K562 (cell line): ENCODE results near the gene PEF1. TPM values are rescaled to one million over a fixed set of nuclear protein-coding genes. Genes with fewer than 3 reads are reported as not detected.
A peak's percentile ranks its signal among the peaks of the same experiment; 100 is the strongest.

ENCODE experiments used
- ATAC-seq: fragments of 200-7000 bp; cut with Tn5 transposase; 3 replicates; pipeline ENCODE4 v1.9.1; 2020; ENCODE audit warnings: moderate library complexity
- BruUV-seq: library from RNA; stranded (reverse); fragments of 400-500 nt; replicated peaks from 2 replicates; lab custom pipeline; 2021; lab: Mats Ljungman, UMichigan
- CTCF ChIA-PET: fragments of 300-600 bp; formaldehyde crosslinking; extraction: SDS; loops from one replicate; lab custom pipeline; 2021; ENCODE audit warnings: low intra/inter-chr PET ratio; lab: Yijun Ruan, JAX
- POLR2A ChIA-PET: fragments of 300-600, 350-650 bp; sonication (Branson Sonifier 250); formaldehyde crosslinking; extraction: SDS; loops from one replicate; lab custom pipeline; 2021; ENCODE audit warnings: antibody characterized with exemption, inconsistent platforms; lab: Yijun Ruan, JAX
- DNase-seq, 4 experiments: peaks; one replicate each; pipeline versions ENCODE4 v3.0.0 to v3.0.0-alpha.2; 2011 to 2018; ENCODE audit warnings: low spot score in 3 of 4, mixed read lengths in 3 of 4; ENCODE audit errors: extremely low read depth in 1 of 4
- FAIRE-seq: peaks from 2 replicates; lab custom pipeline; 2011; peaks lifted over from hg19 to GRCh38; lab: Jason Lieb, UNC
- H2AFZ ChIP-seq: 2 replicates; pipeline ENCODE4 v1.6.0; 2011; ENCODE audit warnings: low read depth, low read length, control low read depth, inconsistent platforms
- H3K27ac ChIP-seq: fragments of 200-600 bp; 3 replicates; pipeline ENCODE4 v1.8.0; 2011; ENCODE audit warnings: low read depth, mild to moderate bottlenecking, control low read depth, inconsistent platforms, low read length, moderate library complexity, mixed read lengths; ENCODE audit errors: extremely low read depth
- H3K27me3 ChIP-seq, 2 experiments: fragments of 300-600 bp in 1 of 2; 2 replicates in 1 of 2; 3 replicates in 1 of 2; pipeline versions ENCODE4 v1.6.0 to v1.8.0; 2011; ENCODE audit warnings: inconsistent platforms in 2 of 2, low read length in 2 of 2, mild to moderate bottlenecking in 1 of 2, mixed read lengths in 1 of 2, moderate library complexity in 1 of 2; ENCODE audit not compliant: control insufficient read depth in 2 of 2, insufficient read depth in 2 of 2
- H3K36me3 ChIP-seq: fragments of 300-600 bp; 3 replicates; pipeline ENCODE4 v1.8.0; 2011; ENCODE audit warnings: mild to moderate bottlenecking, low read length, inconsistent platforms; ENCODE audit not compliant: control insufficient read depth, insufficient read depth
- H3K4me1 ChIP-seq, 2 experiments: fragments of 200-600 bp in 1 of 2; replicated peaks in 1 of 2; 2 replicates in 1 of 2; 3 replicates in 1 of 2; pipeline versions ENCODE4 v1.5.1 to v1.8.0; 2011; ENCODE audit warnings: inconsistent platforms in 2 of 2, low read length in 2 of 2, mild to moderate bottlenecking in 1 of 2, mixed read lengths in 1 of 2, moderate library complexity in 1 of 2; ENCODE audit not compliant: control insufficient read depth in 2 of 2, insufficient read depth in 2 of 2
- H3K4me2 ChIP-seq: 2 replicates; pipeline ENCODE4 v1.6.1; 2011; ENCODE audit warnings: low read length, control low read depth, inconsistent platforms, mixed read lengths; ENCODE audit not compliant: insufficient read depth
- H3K4me3 ChIP-seq: fragments of 200-600 bp; sonication (generic), shearing (Covaris generic); 2 replicates; pipeline ENCODE4 v1.5.1; 2016; ENCODE audit warnings: control low read depth, inconsistent platforms
- H3K79me2 ChIP-seq: fragments of 200-600 bp; 3 replicates; pipeline ENCODE4 v1.8.0; 2011; ENCODE audit warnings: low read length, inconsistent platforms; ENCODE audit not compliant: control insufficient read depth, insufficient read depth
- H3K9ac ChIP-seq, 2 experiments: 2 replicates each; pipeline versions ENCODE4 v1.6.0 to v1.6.1; 2011; ENCODE audit warnings: low read depth in 2 of 2, low read length in 2 of 2, control low read depth in 1 of 2, inconsistent platforms in 1 of 2, mild to moderate bottlenecking in 1 of 2, mixed read lengths in 1 of 2; ENCODE audit not compliant: insufficient read depth in 1 of 2
- H3K9me1 ChIP-seq: one replicate; pipeline ENCODE4 v1.6.0; 2011; ENCODE audit warnings: inconsistent platforms, mild to moderate bottlenecking, low read length, moderate library complexity; ENCODE audit not compliant: control insufficient read depth, insufficient read depth
- H3K9me3 ChIP-seq: replicated peaks from 2 replicates; pipeline ENCODE4 v1.5.1; 2011; ENCODE audit warnings: low read depth, low read length, inconsistent platforms; ENCODE audit not compliant: control insufficient read depth, insufficient read depth
- H4K20me1 ChIP-seq: replicated peaks from 2 replicates; pipeline ENCODE4 v1.6.1; 2011; ENCODE audit warnings: low read length, inconsistent platforms, mixed read lengths; ENCODE audit not compliant: control insufficient read depth, insufficient read depth
- BRD9 ChIP-seq: fragments of 450-650 bp; IDR thresholded peaks from 2 replicates; pipeline ENCODE4 v1.6.1; 2018; ENCODE audit warnings: low read depth; ENCODE audit not compliant: partially characterized antibody
- EZH2 ChIP-seq: IDR thresholded peaks from 2 replicates; pipeline ENCODE4 v1.6.1; 2012; ENCODE audit warnings: low read depth, mild to moderate bottlenecking, inconsistent platforms, low read length, borderline replicate concordance
- RB1 ChIP-seq: fragments of 450-650 bp; IDR thresholded peaks from 2 replicates; pipeline ENCODE4 v1.6.1; 2017; ENCODE audit warnings: low read depth, mild to moderate bottlenecking
- WGBS: fragments of 100-300 bp; shearing (Covaris generic); methylation state at CpG from one replicate; pipeline ENCODE4 v1.1.6; 2016; ENCODE audit warnings: low coverage, mixed read lengths; ENCODE audit not compliant: insufficient coverage; ENCODE audit errors: missing lambda C conversion rate; 5-methylcytosine and 5-hydroxymethylcytosine counted together
- in situ Hi-C: fragments of 300-500 bp; cut with MboI; formaldehyde crosslinking; loops from 4 replicates; pipeline ENCODE4 v1.15.0; 2018; ENCODE audit warnings: inconsistent platforms, mixed read lengths
- intact Hi-C: fragments of 100-400 bp; cut with micrococcal nuclease; formaldehyde crosslinking; loops from 2 replicates; pipeline ENCODE4 v1.14.2; 2022
- polyA plus RNA-seq, 8 experiments: library from polyadenylated mRNA; depleted of rRNA in 4 of 8; stranded (reverse) in 5 of 8; unstranded in 3 of 8; fragments of >200 nt; fragmentation: Nextera tagmentation in 2 of 8; fragmentation: Illumina TruSeq in 1 of 8; extraction: Ambion mirVana in 2 of 8; extraction: Trizol in 1 of 8; gene quantifications; 2 replicates each; pipeline versions ENCODE4 v1.2.1 to v1.2.3, GENCODE V29; 2011 to 2014; ENCODE audit warnings: inconsistent platforms in 1 of 8, missing spikeins in 1 of 8
- total RNA-seq, 7 experiments: library from RNA; depleted of rRNA in 6 of 7; stranded (reverse); fragments of >200 nt in 6 of 7; fragmentation: Illumina TruSeq in 2 of 7; extraction: Trizol in 2 of 7; gene quantifications; 2 replicates each; pipeline versions ENCODE4 v1.2.1 to v1.2.3, GENCODE V29; 2011 to 2021; ENCODE audit warnings: low replicate concordance in 1 of 7
- TF ChIP-seq, protein P1 (sequence below): fragments of 450-650 bp; IDR thresholded peaks from 2 replicates; pipeline ENCODE4 v1.6.1; 2018; ENCODE audit not compliant: partially characterized antibody
- TF ChIP-seq, protein P2 (sequence below): sonication (generic); formaldehyde crosslinking; IDR thresholded peaks from 2 replicates; pipeline ENCODE4 v1.8.1; 2023; ENCODE audit warnings: mild to moderate bottlenecking, missing genetic modification reagents
- TF ChIP-seq, protein P3 (sequence below), 3 experiments: fragments of 200-800 bp in 1 of 3; fragments of 250-450 bp in 1 of 3; fragments of 450-650 bp in 1 of 3; sonication (Bioruptor Pico) in 1 of 3; sonication (Bioruptor generic) in 1 of 3; formaldehyde crosslinking in 1 of 3; IDR thresholded peaks; 2 replicates each; pipeline versions ENCODE4 v1.6.1 to v1.8.0; 2016 to 2022; ENCODE audit warnings: mild to moderate bottlenecking in 2 of 3, missing genetic modification characterization in 2 of 3, missing compliant biosample characterization in 1 of 3, moderate library complexity in 1 of 3
- TF ChIP-seq, protein P4 (sequence below): sonication (generic); formaldehyde crosslinking; IDR thresholded peaks from 2 replicates; pipeline ENCODE4 v1.9.0; 2022; ENCODE audit warnings: mild to moderate bottlenecking, missing genetic modification reagents

Gene PEF1
- total and polyA plus RNA-seq, 9 of the 15 experiments (the other 6 are each of a cell fraction or from before 2014, with no cell fraction given) = 26.3 to 95.5 (median 61.9) TPM

DNA sequence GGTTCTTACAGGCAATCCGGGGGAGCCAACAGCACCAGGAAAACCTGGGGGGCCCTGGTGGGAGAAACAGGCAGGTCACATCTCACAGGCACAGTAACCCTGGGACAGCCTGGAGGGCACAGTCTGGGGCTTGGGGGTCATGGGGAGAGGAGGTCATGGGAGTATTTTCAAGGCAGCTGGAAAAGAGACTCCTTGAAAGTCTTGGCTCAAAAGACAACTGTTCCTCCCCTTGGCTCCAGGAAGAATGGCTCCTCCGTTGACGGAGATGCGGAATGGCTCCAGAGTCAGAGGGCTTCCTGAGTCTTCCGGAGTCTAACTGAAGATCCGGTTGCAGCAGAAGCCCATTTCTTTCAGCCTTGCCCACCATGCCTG is 25.9 kb upstream of the PEF1 start:
- 3% methylated on average over 6 of the region's 6 CpGs for WGBS
- no TSS peak for BruUV-seq
- Histone ChIP-seq H3K27me3 (peaks cover 58 to 100% of the 10 kb centered on the region in 2 experiments), H3K4me3 (no peak overlapping the region), H3K9ac (no peak overlapping the region), H3K4me1 (peaks cover 0 to 19% of the 10 kb centered on the region in 2 experiments; a peak in 3 of 5 replicates), H4K20me1 (peaks cover 13% of the 10 kb centered on the region), H3K9me1 (no peaks in the 10 kb centered on the region), H2AFZ (no peak overlapping the region), H3K9me3 (no peaks in the 10 kb centered on the region), H3K36me3 (no peaks in the 10 kb centered on the region), H3K27ac (no peak overlapping the region), H3K79me2 (no peaks in the 10 kb centered on the region), H3K4me2 (no peak overlapping the region)
- intact Hi-C loops (no loop called here), in situ Hi-C loops (no loop called here)
- TF ChIP-seq, protein P1, sequence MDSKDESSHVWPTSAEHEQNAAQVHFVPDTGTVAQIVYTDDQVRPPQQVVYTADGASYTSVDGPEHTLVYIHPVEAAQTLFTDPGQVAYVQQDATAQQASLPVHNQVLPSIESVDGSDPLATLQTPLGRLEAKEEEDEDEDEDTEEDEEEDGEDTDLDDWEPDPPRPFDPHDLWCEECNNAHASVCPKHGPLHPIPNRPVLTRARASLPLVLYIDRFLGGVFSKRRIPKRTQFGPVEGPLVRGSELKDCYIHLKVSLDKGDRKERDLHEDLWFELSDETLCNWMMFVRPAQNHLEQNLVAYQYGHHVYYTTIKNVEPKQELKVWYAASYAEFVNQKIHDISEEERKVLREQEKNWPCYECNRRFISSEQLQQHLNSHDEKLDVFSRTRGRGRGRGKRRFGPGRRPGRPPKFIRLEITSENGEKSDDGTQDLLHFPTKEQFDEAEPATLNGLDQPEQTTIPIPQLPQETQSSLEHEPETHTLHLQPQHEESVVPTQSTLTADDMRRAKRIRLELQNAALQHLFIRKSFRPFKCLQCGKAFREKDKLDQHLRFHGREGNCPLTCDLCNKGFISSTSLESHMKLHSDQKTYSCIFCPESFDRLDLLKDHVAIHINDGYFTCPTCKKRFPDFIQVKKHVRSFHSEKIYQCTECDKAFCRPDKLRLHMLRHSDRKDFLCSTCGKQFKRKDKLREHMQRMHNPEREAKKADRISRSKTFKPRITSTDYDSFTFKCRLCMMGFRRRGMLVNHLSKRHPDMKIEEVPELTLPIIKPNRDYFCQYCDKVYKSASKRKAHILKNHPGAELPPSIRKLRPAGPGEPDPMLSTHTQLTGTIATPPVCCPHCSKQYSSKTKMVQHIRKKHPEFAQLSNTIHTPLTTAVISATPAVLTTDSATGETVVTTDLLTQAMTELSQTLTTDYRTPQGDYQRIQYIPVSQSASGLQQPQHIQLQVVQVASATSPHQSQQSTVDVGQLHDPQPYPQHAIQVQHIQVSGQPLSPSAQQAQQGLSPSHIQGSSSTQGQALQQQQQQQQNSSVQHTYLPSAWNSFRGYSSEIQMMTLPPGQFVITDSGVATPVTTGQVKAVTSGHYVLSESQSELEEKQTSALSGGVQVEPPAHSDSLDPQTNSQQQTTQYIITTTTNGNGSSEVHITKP = peak; percentile 58
- TF ChIP-seq, protein P2, sequence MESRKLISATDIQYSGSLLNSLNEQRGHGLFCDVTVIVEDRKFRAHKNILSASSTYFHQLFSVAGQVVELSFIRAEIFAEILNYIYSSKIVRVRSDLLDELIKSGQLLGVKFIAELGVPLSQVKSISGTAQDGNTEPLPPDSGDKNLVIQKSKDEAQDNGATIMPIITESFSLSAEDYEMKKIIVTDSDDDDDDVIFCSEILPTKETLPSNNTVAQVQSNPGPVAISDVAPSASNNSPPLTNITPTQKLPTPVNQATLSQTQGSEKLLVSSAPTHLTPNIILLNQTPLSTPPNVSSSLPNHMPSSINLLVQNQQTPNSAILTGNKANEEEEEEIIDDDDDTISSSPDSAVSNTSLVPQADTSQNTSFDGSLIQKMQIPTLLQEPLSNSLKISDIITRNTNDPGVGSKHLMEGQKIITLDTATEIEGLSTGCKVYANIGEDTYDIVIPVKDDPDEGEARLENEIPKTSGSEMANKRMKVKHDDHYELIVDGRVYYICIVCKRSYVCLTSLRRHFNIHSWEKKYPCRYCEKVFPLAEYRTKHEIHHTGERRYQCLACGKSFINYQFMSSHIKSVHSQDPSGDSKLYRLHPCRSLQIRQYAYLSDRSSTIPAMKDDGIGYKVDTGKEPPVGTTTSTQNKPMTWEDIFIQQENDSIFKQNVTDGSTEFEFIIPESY (CRISPR knock-in tag) = no peak
- TF ChIP-seq RB1 (no peak), BRD9 (no peak), EZH2 (no peak)
- TF ChIP-seq, protein P3, sequence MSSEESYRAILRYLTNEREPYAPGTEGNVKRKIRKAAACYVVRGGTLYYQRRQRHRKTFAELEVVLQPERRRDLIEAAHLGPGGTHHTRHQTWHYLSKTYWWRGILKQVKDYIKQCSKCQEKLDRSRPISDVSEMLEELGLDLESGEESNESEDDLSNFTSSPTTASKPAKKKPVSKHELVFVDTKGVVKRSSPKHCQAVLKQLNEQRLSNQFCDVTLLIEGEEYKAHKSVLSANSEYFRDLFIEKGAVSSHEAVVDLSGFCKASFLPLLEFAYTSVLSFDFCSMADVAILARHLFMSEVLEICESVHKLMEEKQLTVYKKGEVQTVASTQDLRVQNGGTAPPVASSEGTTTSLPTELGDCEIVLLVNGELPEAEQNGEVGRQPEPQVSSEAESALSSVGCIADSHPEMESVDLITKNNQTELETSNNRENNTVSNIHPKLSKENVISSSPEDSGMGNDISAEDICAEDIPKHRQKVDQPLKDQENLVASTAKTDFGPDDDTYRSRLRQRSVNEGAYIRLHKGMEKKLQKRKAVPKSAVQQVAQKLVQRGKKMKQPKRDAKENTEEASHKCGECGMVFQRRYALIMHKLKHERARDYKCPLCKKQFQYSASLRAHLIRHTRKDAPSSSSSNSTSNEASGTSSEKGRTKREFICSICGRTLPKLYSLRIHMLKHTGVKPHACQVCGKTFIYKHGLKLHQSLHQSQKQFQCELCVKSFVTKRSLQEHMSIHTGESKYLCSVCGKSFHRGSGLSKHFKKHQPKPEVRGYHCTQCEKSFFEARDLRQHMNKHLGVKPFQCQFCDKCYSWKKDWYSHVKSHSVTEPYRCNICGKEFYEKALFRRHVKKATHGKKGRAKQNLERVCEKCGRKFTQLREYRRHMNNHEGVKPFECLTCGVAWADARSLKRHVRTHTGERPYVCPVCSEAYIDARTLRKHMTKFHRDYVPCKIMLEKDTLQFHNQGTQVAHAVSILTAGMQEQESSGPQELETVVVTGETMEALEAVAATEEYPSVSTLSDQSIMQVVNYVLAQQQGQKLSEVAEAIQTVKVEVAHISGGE (CRISPR knock-in tag; IDR thresholded peaks at IDR 0.05) = no peak
- TF ChIP-seq, protein P4, sequence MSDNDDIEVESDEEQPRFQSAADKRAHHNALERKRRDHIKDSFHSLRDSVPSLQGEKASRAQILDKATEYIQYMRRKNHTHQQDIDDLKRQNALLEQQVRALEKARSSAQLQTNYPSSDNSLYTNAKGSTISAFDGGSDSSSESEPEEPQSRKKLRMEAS (CRISPR knock-in tag) = 0 out of 2 replicates have a peak, but pooled peaks have one; percentile 25
- CTCF ChIA-PET = no interaction called here
- POLR2A ChIA-PET = interaction anchor here (1.1 kb wide), 1 partner anchor 12 kb away, joined by 5 read pairs; no protein-coding TSS in a partner anchor
- ATAC-seq (no peak), FAIRE-seq (no peak), DNase-seq (no peak)
